Stimulated activated memory B cell treated with anti-CD40 and anti-IgM and Interleukin-4, amounts not matched to agents 10 μg/mL and 1 μg/mL and 100 μg/mL, for 72 hours (primary cell): Measurements from ENCODE around the gene CPSF4.
"Not testable (repeated sequence)": the region's sequence is repeated elsewhere in the genome, so short reads cannot be mapped to it uniquely, and the experiment has no call there.

ENCODE experiments used
- ATAC-seq: fragments of 150-1000 bp; cut with Tn5 transposase; 2 replicates; pipeline ENCODE4 v1.10.0; 2021
- H3K27ac Mint-ChIP-seq: one replicate; pipeline ENCODE4 v1.8.0; 2022; ENCODE audit warnings: mild to moderate bottlenecking, mixed read lengths
- H3K27me3 Mint-ChIP-seq: one replicate; pipeline ENCODE4 v1.8.0; 2022; ENCODE audit warnings: mixed read lengths
- H3K36me3 Mint-ChIP-seq: one replicate; pipeline ENCODE4 v1.8.0; 2022; ENCODE audit warnings: mixed read lengths
- H3K4me1 Mint-ChIP-seq: one replicate; pipeline ENCODE4 v1.8.0; 2022; ENCODE audit warnings: mixed read lengths
- H3K4me3 Mint-ChIP-seq: one replicate; pipeline ENCODE4 v1.8.0; 2022; ENCODE audit warnings: mild to moderate bottlenecking, moderate library complexity, mixed read lengths
- H3K9me3 Mint-ChIP-seq: one replicate; pipeline ENCODE4 v1.8.0; 2022; ENCODE audit warnings: mixed read lengths

Gene CPSF4

GRCh38 chr7:99403764-99404163 is 35.0 kb upstream of the CPSF4 start:
- Mint-ChIP-seq H3K36me3 (peaks cover 40% of the 10 kb centered on the region), H3K27me3 (no peaks in the 10 kb centered on the region), H3K4me3 (no peak overlapping the region), H3K27ac (peak overlapping the region; percentile 25), H3K9me3 (no peaks in the 10 kb centered on the region), H3K4me1 (peaks cover 53% of the 10 kb centered on the region)
- ATAC-seq: no peak

- peaks cover 37% of the 10 kb centered on the region for H3K36me3 Mint-ChIP-seq
- H3K4me3 Mint-ChIP-seq: no peak overlapping the region
- H3K27me3 Mint-ChIP-seq: no peaks in the 10 kb centered on the region
Observed at GRCh38 chr7:99404235-99404976, 34.3 kb upstream of the CPSF4 start.

GRCh38 chr7:99404977-99405320 is 33.8 kb upstream of the CPSF4 start:
- Mint-ChIP-seq H3K4me1 (peaks cover 52% of the 10 kb centered on the region), H3K27me3 (no peaks in the 10 kb centered on the region), H3K9me3 (no peaks in the 10 kb centered on the region), H3K27ac (no peak overlapping the region), H3K4me3 (no peak overlapping the region), H3K36me3 (peaks cover 37% of the 10 kb centered on the region)
- no peak for ATAC-seq

More at GRCh38 chr7:99404235-99404976, 34.3 kb upstream of the CPSF4 start:
- H3K9me3 Mint-ChIP-seq: no peaks in the 10 kb centered on the region
- H3K4me1 Mint-ChIP-seq: peaks cover 48% of the 10 kb centered on the region
- no peak for ATAC-seq
- peak overlapping the region; percentile 25 for H3K27ac Mint-ChIP-seq

GRCh38 chr7:99406557-99406956 is 32.2 kb upstream of the CPSF4 start:
- Mint-ChIP-seq H3K27ac (peak overlapping the region; percentile 92), H3K27me3 (no peaks in the 10 kb centered on the region), H3K36me3 (peaks cover 29% of the 10 kb centered on the region), H3K4me1 (peaks cover 56% of the 10 kb centered on the region), H3K4me3 (no peak overlapping the region), H3K9me3 (no peaks in the 10 kb centered on the region)
- no peak for ATAC-seq

- ATAC-seq: peak; percentile 9
- peaks cover 54% of the 10 kb centered on the region for H3K4me1 Mint-ChIP-seq
- H3K27ac Mint-ChIP-seq: peak overlapping the region; percentile 92
- H3K27me3 Mint-ChIP-seq: no peaks in the 10 kb centered on the region
- peaks cover 32% of the 10 kb centered on the region for H3K36me3 Mint-ChIP-seq
- no peaks in the 10 kb centered on the region for H3K9me3 Mint-ChIP-seq
- peak overlapping the region; percentile 99 for H3K4me3 Mint-ChIP-seq
Observed at GRCh38 chr7:99407872-99408378, 30.8 kb upstream of the CPSF4 start.

GRCh38 chr7:99408379-99409191 is 30.2 kb upstream of the CPSF4 start, which contains the start of the genes BUD31 and PDAP1:
BUD31 (plus strand) TSS chr7:99408969; CDS start chr7:99411093, 2,124 bp downstream.
PDAP1 (minus strand) TSS chr7:99408597; CDS start chr7:99408548, 49 bp downstream.
- peaks cover 47% of the 10 kb centered on the region for H3K4me1 Mint-ChIP-seq
- no peaks in the 10 kb centered on the region for H3K27me3 Mint-ChIP-seq
- H3K4me3 Mint-ChIP-seq: peak within 1 kb of the TSS; percentile 99
- peak; percentile 94 for ATAC-seq
- no peaks in the 10 kb centered on the region for H3K9me3 Mint-ChIP-seq
- H3K36me3 Mint-ChIP-seq: peaks cover 30% of the 10 kb centered on the region
- H3K27ac Mint-ChIP-seq: peak within 1 kb of the TSS; percentile 92

GRCh38 chr7:99409192-99409572 is 29.6 kb upstream of the CPSF4 start:
- Mint-ChIP-seq H3K27me3 (no peaks in the 10 kb centered on the region), H3K4me1 (peaks cover 41% of the 10 kb centered on the region), H3K36me3 (peaks cover 24% of the 10 kb centered on the region), H3K27ac (peak overlapping the region; percentile 92), H3K4me3 (peak overlapping the region; percentile 99), H3K9me3 (no peaks in the 10 kb centered on the region)
- ATAC-seq: peak; percentile 3

- Mint-ChIP-seq H3K36me3 (peaks cover 22% of the 10 kb centered on the region), H3K27ac (peak overlapping the region; percentile 92), H3K4me3 (peak overlapping the region; percentile 99), H3K4me1 (peaks cover 37% of the 10 kb centered on the region), H3K9me3 (no peaks in the 10 kb centered on the region), H3K27me3 (no peaks in the 10 kb centered on the region)
- ATAC-seq: no peak
Observed at GRCh38 chr7:99409806-99410205, 28.9 kb upstream of the CPSF4 start.

GRCh38 chr7:99410635-99411034 is 28.1 kb upstream of the CPSF4 start:
- Mint-ChIP-seq H3K9me3 (no peaks in the 10 kb centered on the region), H3K27ac (peak overlapping the region; percentile 92), H3K4me3 (peak overlapping the region; percentile 99), H3K4me1 (peaks cover 43% of the 10 kb centered on the region), H3K36me3 (peaks cover 29% of the 10 kb centered on the region), H3K27me3 (no peaks in the 10 kb centered on the region)
- ATAC-seq: no peak

GRCh38 chr7:99415513-99416127 is 23.1 kb upstream of the CPSF4 start:
- peaks cover 13% of the 10 kb centered on the region for H3K4me1 Mint-ChIP-seq
- H3K27ac Mint-ChIP-seq, H3K9me3 Mint-ChIP-seq, H3K4me3 Mint-ChIP-seq, H3K27me3 Mint-ChIP-seq, ATAC-seq: not testable (repeated sequence)
- peaks cover 67% of the 10 kb centered on the region for H3K36me3 Mint-ChIP-seq

GRCh38 chr7:99418260-99418659 is 20.5 kb upstream of the CPSF4 start:
- no peak overlapping the region for H3K4me3 Mint-ChIP-seq
- no peak for ATAC-seq
- H3K27ac Mint-ChIP-seq: no peak overlapping the region
- H3K4me1 Mint-ChIP-seq: peaks cover 9% of the 10 kb centered on the region
- no peaks in the 10 kb centered on the region for H3K9me3 Mint-ChIP-seq
- H3K27me3 Mint-ChIP-seq: no peaks in the 10 kb centered on the region
- H3K36me3 Mint-ChIP-seq: peaks cover 60% of the 10 kb centered on the region

- Mint-ChIP-seq H3K27me3 (no peaks in the 10 kb centered on the region), H3K4me3 (no peak overlapping the region), H3K4me1 (peaks cover 9% of the 10 kb centered on the region), H3K27ac (no peak overlapping the region), H3K9me3 (no peaks in the 10 kb centered on the region), H3K36me3 (peaks cover 68% of the 10 kb centered on the region)
- no peak for ATAC-seq
Observed at GRCh38 chr7:99419323-99420021, 19.3 kb upstream of the CPSF4 start.

- peaks cover 2% of the 10 kb centered on the region for H3K4me1 Mint-ChIP-seq
- no peak overlapping the region for H3K4me3 Mint-ChIP-seq
- H3K27ac Mint-ChIP-seq: no peak overlapping the region
- no peaks in the 10 kb centered on the region for H3K27me3 Mint-ChIP-seq
- H3K9me3 Mint-ChIP-seq: no peaks in the 10 kb centered on the region
- ATAC-seq: no peak
- peaks cover 67% of the 10 kb centered on the region for H3K36me3 Mint-ChIP-seq
Observed at GRCh38 chr7:99420213-99420612, 18.5 kb upstream of the CPSF4 start.

- H3K4me3 Mint-ChIP-seq: no peak overlapping the region
Observed at GRCh38 chr7:99420986-99421385, 17.8 kb upstream of the CPSF4 start.

GRCh38 chr7:99422186-99422585 is 16.6 kb upstream of the CPSF4 start:
- Mint-ChIP-seq H3K4me3 (no peak overlapping the region), H3K36me3 (peaks cover 64% of the 10 kb centered on the region), H3K27me3 (no peaks in the 10 kb centered on the region), H3K27ac (no peak overlapping the region), H3K4me1 (no peaks in the 10 kb centered on the region), H3K9me3 (no peaks in the 10 kb centered on the region)
- no peak for ATAC-seq

More at GRCh38 chr7:99420986-99421385, 17.8 kb upstream of the CPSF4 start:
- no peaks in the 10 kb centered on the region for H3K9me3 Mint-ChIP-seq
- ATAC-seq: no peak
- no peak overlapping the region for H3K27ac Mint-ChIP-seq
- no peaks in the 10 kb centered on the region for H3K27me3 Mint-ChIP-seq
- no peaks in the 10 kb centered on the region for H3K4me1 Mint-ChIP-seq
- peaks cover 69% of the 10 kb centered on the region for H3K36me3 Mint-ChIP-seq
